AG09309 (cell line): ENCODE results near the gene CLEC2B.

Source experiments
- DNase-seq: peaks from one replicate; pipeline ENCODE4 v3.0.0-alpha.2; 2010; ENCODE audit warnings: low read depth
- H3K4me3 ChIP-seq: 2 replicates; pipeline ENCODE4 v1.5.1; 2011; ENCODE audit warnings: mild to moderate bottlenecking, low read depth, low read length, moderate library complexity; ENCODE audit not compliant: control insufficient read depth
- TF ChIP-seq, protein P1 (sequence below): IDR thresholded peaks from 2 replicates; pipeline ENCODE4 v1.5.1; 2011; ENCODE audit warnings: mild to moderate bottlenecking, low read depth, low read length, inconsistent platforms; ENCODE audit not compliant: insufficient read depth, control insufficient read depth; ENCODE audit errors: missing control alignments

CLEC2B gene

DNA sequence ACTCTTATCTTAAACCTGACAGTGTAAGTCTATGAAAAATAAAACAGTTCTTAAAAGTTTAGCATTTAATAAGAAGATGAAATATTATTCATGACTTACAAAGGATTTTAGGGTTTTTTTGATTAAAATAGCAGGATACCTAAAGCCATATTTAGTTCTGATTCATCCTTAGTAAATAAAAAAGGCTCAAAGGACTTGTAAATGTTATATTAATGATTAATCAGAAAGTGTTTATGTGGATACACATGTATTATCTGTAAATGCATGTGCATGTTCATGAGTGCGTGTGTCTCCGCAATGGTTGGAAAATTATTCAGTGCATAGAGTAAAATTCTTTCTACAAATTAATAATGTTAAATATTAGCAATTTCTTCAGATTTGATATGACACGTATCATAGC, 37.4 kb downstream of the CLEC2B start:
- TF ChIP-seq, protein P1, sequence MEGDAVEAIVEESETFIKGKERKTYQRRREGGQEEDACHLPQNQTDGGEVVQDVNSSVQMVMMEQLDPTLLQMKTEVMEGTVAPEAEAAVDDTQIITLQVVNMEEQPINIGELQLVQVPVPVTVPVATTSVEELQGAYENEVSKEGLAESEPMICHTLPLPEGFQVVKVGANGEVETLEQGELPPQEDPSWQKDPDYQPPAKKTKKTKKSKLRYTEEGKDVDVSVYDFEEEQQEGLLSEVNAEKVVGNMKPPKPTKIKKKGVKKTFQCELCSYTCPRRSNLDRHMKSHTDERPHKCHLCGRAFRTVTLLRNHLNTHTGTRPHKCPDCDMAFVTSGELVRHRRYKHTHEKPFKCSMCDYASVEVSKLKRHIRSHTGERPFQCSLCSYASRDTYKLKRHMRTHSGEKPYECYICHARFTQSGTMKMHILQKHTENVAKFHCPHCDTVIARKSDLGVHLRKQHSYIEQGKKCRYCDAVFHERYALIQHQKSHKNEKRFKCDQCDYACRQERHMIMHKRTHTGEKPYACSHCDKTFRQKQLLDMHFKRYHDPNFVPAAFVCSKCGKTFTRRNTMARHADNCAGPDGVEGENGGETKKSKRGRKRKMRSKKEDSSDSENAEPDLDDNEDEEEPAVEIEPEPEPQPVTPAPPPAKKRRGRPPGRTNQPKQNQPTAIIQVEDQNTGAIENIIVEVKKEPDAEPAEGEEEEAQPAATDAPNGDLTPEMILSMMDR, result no peak
- no peak overlapping the region for H3K4me3 ChIP-seq
- DNase-seq, result no peak

DNA sequence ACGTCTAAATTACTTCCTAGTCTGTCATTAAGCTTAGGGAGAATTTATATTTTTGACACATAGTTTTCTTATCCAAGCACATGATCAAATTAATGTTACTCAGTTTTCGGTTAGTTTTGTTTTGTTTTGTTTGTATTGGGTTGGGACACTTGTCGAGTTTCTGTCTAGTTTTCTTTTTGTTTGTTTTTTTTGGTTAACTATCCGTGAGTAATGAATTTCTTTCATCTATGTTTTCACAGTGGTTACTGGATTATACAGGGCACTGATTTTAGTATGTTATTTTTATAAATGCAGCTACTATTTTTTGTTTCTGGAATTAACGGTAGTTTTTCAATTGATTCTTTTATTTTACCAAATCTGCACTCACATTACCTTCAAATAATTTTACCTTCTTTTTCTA, 39.2 kb downstream of the CLEC2B start:
- TF ChIP-seq, protein P1, result no peak
- DNase-seq, result no peak
- no peak overlapping the region for H3K4me3 ChIP-seq

DNA sequence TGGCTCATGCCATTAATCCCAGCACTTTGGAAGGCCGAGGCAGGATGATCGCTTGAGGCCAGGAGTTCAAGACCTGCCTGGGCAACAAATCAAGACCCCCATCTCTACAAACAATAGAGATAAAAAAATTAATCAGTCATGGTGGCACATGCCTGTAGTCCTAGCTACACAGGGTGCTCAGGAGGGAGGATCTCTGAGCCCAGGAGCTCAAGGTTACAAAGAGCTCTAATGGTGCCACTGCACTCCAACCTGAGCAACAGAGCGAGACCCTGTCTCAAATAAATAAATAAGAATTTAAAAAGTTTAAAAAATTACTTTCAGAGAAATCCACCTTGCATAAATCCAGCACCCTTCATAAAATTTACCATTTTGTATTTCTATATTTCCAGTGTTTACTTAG, 39.7 kb downstream of the CLEC2B start:
- DNase-seq, result no peak
- TF ChIP-seq, protein P1, result no peak
- no peak overlapping the region for H3K4me3 ChIP-seq

DNA sequence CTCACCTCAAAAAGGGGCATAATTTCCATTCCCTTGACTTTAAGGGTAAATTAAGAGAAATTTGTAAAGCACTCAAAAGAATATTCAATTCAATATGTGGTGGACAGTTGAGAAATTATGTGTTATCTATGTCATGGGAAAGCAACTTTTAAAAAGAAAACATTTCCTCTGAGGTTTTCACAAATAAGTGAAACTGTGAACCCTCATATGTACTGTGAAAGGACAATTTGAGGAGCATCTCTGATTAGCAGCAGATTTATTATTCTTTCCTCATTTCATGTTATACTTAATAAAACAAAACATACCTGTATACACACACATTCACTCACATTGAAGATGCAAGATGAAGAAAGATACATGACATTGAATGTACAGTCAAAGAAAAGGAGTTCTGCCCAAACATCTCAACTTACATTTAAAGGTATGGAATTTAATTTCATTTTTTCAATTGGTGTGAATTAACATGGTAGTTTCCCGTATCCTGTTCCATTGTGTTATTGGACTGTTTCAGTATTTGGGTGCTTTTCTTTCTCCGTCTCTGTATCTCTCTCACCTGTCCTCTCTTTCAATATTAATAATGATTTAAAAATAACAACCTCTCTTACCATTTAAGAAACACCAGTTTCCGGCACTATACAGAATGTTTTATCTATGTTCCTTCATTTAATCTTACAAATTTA, 41.8 kb downstream of the CLEC2B start, which contains the start of gene KLRF1:
KLRF1 (plus strand) TSS at position 273 of the 680 bp plus-strand sequence; CDS start at position 337, 64 bp downstream.
- TF ChIP-seq, protein P1, result no peak
- no peak within 1 kb of the TSS for H3K4me3 ChIP-seq
- DNase-seq, result no peak

DNA sequence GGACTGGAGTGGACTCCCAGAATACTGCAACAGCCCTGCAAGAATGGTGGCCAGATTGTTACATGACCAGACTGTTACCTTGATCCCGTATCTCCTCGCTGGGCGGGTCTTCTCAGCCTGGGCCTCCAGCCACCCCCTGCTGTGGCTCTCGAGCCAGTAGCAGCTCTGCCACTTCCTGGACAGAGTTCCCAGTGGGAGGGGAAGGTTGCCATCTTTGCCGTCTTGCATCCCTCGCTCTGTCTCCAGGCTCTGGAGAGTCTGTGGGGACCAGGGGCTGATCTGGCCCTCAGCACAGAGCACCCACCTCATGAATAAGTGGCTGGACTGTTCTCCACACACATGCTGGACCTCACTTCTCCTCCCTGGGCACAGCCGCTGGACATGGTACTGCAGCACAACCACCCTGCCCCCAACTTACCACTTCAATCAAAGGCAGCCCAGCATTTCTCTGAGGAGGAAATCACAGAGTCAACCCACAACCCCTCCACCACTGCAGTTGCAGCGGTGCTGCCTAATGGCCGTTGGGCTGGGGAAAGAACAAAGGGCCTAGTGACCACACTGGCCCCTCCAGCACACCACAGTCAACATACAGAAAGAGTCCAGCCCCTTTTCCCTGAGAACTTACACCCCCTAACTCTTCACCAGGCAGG, 48.7 kb downstream of the CLEC2B start:
- H3K4me3 ChIP-seq, result no peak overlapping the region
- TF ChIP-seq, protein P1, result no peak
- no peak for DNase-seq

DNA sequence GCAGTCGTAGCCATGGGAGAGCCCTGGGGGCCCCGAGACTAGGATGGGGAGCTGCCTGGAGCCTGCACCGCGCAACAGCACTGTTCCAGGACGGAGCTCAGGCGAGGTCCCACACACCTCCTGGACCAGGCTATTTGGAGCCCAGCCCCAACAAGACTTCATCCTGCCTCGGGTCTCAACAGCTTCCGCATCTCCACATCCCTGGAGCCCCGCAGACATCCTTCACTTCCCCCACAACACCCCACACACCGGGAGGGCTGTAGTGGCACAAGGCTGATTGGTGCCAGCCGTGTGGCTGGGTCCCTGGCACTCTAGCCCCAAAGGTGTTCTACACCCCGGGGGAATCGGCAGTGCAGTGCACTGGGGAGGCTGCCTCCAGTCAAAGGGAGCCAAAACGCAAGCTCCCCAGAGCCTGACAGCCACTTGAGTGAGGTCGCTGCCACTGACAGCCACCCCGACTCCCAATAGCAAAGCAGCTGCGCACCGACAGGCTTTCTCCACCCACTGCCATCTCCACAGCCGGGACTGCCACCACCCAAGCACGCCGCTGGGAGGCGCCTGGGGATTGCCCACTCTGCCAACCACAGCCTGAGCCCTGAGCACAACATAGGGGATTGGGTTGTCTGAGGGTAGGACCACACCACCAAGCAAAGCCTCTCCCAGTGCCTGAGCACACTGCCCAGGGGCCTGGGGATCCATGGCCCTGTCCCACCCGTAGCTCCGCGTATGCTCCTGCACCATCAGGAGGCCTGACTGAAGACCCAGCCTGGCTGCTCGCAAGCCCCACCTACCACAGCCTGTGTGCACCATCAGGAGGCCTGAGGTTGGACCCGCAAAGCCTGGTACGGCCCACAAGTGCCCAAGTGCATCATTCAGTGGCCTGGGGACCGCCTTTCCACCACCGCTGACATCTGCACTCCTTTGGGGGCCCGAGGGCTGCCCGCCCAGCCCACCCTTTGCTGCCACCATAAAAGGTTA, 55.0 kb downstream of the CLEC2B start:
- H3K4me3 ChIP-seq, result no peak overlapping the region; the same call in 1 of the 2 replicates
- TF ChIP-seq, protein P1, result peak; percentile 87
- no peak for DNase-seq
